K562 (cell line): ENCODE measurements around the gene EGR1. TPM values are rescaled to one million over a fixed set of nuclear protein-coding genes. Genes with fewer than 3 reads are reported as not detected.

Source experiments
- ATAC-seq: fragments of 200-7000 bp; cut with Tn5 transposase; 3 replicates; pipeline ENCODE4 v1.9.1; 2020; ENCODE audit warnings: moderate library complexity
- BruUV-seq: library from RNA; stranded (reverse); fragments of 400-500 nt; replicated peaks from 2 replicates; lab custom pipeline; 2021; lab: Mats Ljungman, UMichigan
- CTCF ChIA-PET: fragments of 300-600 bp; formaldehyde crosslinking; extraction: SDS; loops from one replicate; lab custom pipeline; 2021; ENCODE audit warnings: low intra/inter-chr PET ratio; lab: Yijun Ruan, JAX
- POLR2A ChIA-PET: fragments of 300-600, 350-650 bp; sonication (Branson Sonifier 250); formaldehyde crosslinking; extraction: SDS; loops from one replicate; lab custom pipeline; 2021; ENCODE audit warnings: antibody characterized with exemption, inconsistent platforms; lab: Yijun Ruan, JAX
- DNase-seq, 4 experiments: peaks; one replicate each; pipeline versions ENCODE4 v3.0.0 to v3.0.0-alpha.2; 2011 to 2018; ENCODE audit warnings: low spot score in 3 of 4, mixed read lengths in 3 of 4; ENCODE audit errors: extremely low read depth in 1 of 4
- FAIRE-seq: peaks from 2 replicates; lab custom pipeline; 2011; peaks lifted over from hg19 to GRCh38; lab: Jason Lieb, UNC
- H2AFZ ChIP-seq: 2 replicates; pipeline ENCODE4 v1.6.0; 2011; ENCODE audit warnings: low read depth, low read length, control low read depth, inconsistent platforms
- H3K27ac ChIP-seq: fragments of 200-600 bp; 3 replicates; pipeline ENCODE4 v1.8.0; 2011; ENCODE audit warnings: low read depth, mild to moderate bottlenecking, control low read depth, inconsistent platforms, low read length, moderate library complexity, mixed read lengths; ENCODE audit errors: extremely low read depth
- H3K27me3 ChIP-seq, 2 experiments: fragments of 300-600 bp in 1 of 2; 2 replicates in 1 of 2; 3 replicates in 1 of 2; pipeline versions ENCODE4 v1.6.0 to v1.8.0; 2011; ENCODE audit warnings: inconsistent platforms in 2 of 2, low read length in 2 of 2, mild to moderate bottlenecking in 1 of 2, mixed read lengths in 1 of 2, moderate library complexity in 1 of 2; ENCODE audit not compliant: control insufficient read depth in 2 of 2, insufficient read depth in 2 of 2
- H3K36me3 ChIP-seq: fragments of 300-600 bp; 3 replicates; pipeline ENCODE4 v1.8.0; 2011; ENCODE audit warnings: mild to moderate bottlenecking, low read length, inconsistent platforms; ENCODE audit not compliant: control insufficient read depth, insufficient read depth
- H3K4me1 ChIP-seq, 2 experiments: fragments of 200-600 bp in 1 of 2; replicated peaks in 1 of 2; 2 replicates in 1 of 2; 3 replicates in 1 of 2; pipeline versions ENCODE4 v1.5.1 to v1.8.0; 2011; ENCODE audit warnings: inconsistent platforms in 2 of 2, low read length in 2 of 2, mild to moderate bottlenecking in 1 of 2, mixed read lengths in 1 of 2, moderate library complexity in 1 of 2; ENCODE audit not compliant: control insufficient read depth in 2 of 2, insufficient read depth in 2 of 2
- H3K4me2 ChIP-seq: 2 replicates; pipeline ENCODE4 v1.6.1; 2011; ENCODE audit warnings: low read length, control low read depth, inconsistent platforms, mixed read lengths; ENCODE audit not compliant: insufficient read depth
- H3K4me3 ChIP-seq: fragments of 200-600 bp; sonication (generic), shearing (Covaris generic); 2 replicates; pipeline ENCODE4 v1.5.1; 2016; ENCODE audit warnings: control low read depth, inconsistent platforms
- H3K79me2 ChIP-seq: fragments of 200-600 bp; 3 replicates; pipeline ENCODE4 v1.8.0; 2011; ENCODE audit warnings: low read length, inconsistent platforms; ENCODE audit not compliant: control insufficient read depth, insufficient read depth
- H3K9ac ChIP-seq, 2 experiments: 2 replicates each; pipeline versions ENCODE4 v1.6.0 to v1.6.1; 2011; ENCODE audit warnings: low read depth in 2 of 2, low read length in 2 of 2, control low read depth in 1 of 2, inconsistent platforms in 1 of 2, mild to moderate bottlenecking in 1 of 2, mixed read lengths in 1 of 2; ENCODE audit not compliant: insufficient read depth in 1 of 2
- H3K9me1 ChIP-seq: one replicate; pipeline ENCODE4 v1.6.0; 2011; ENCODE audit warnings: inconsistent platforms, mild to moderate bottlenecking, low read length, moderate library complexity; ENCODE audit not compliant: control insufficient read depth, insufficient read depth
- H3K9me3 ChIP-seq: replicated peaks from 2 replicates; pipeline ENCODE4 v1.5.1; 2011; ENCODE audit warnings: low read depth, low read length, inconsistent platforms; ENCODE audit not compliant: control insufficient read depth, insufficient read depth
- H4K20me1 ChIP-seq: replicated peaks from 2 replicates; pipeline ENCODE4 v1.6.1; 2011; ENCODE audit warnings: low read length, inconsistent platforms, mixed read lengths; ENCODE audit not compliant: control insufficient read depth, insufficient read depth
- BMI1 ChIP-seq: fragments of 150-350 bp; IDR thresholded peaks from 2 replicates; pipeline ENCODE4 v1.6.1; 2014; ENCODE audit warnings: low read length
- CEBPB ChIP-seq: fragments of 450-650 bp; IDR thresholded peaks from 2 replicates; pipeline ENCODE4 v1.6.1; 2016; ENCODE audit warnings: missing genetic modification characterization, missing compliant biosample characterization
- CHD2 ChIP-seq: IDR thresholded peaks from 2 replicates; pipeline ENCODE4 v1.6.1; 2011; ENCODE audit warnings: low read depth, low read length
- FOXA1 ChIP-seq: fragments of 450-650 bp; IDR thresholded peaks from 2 replicates; pipeline ENCODE4 v1.6.1; 2016; ENCODE audit warnings: mild to moderate bottlenecking, borderline replicate concordance
- GABPB1 ChIP-seq: sonication (generic); formaldehyde crosslinking; IDR thresholded peaks from 2 replicates; pipeline ENCODE4 v1.8.0; 2022; ENCODE audit warnings: mild to moderate bottlenecking, missing genetic modification reagents
- HOXB6 ChIP-seq: fragments of 250-450 bp; sonication (Bioruptor Pico); IDR thresholded peaks from 2 replicates; pipeline ENCODE4 v1.5.1; 2022; ENCODE audit warnings: mild to moderate bottlenecking, borderline replicate concordance
- ILF3 ChIP-seq: fragments of 450-650 bp; IDR thresholded peaks from 2 replicates; pipeline ENCODE4 v1.6.1; 2018; ENCODE audit warnings: antibody characterized with exemption, mild to moderate bottlenecking, moderate library complexity, borderline replicate concordance
- OTX1 ChIP-seq: fragments of 450-650 bp; formaldehyde crosslinking; IDR thresholded peaks from 2 replicates; pipeline ENCODE4 v1.4.0; 2022; ENCODE audit warnings: mild to moderate bottlenecking
- POLR2A ChIP-seq: fragments of 450-650 bp; conservative IDR thresholded peaks from 2 replicates; pipeline ENCODE4 v1.6.1; 2016
- POLR3A ChIP-seq: IDR thresholded peaks from 2 replicates; pipeline ENCODE4 v1.6.1; 2011; ENCODE audit warnings: borderline replicate concordance, mild to moderate bottlenecking, moderate library complexity; ENCODE audit not compliant: insufficient read length, insufficient read depth; ENCODE audit errors: extremely low read depth
- PRMT5 ChIP-seq: sonication (generic); formaldehyde crosslinking; IDR thresholded peaks from 2 replicates; pipeline ENCODE4 v1.5.0; 2020; ENCODE audit warnings: missing genetic modification reagents
- STAT5B ChIP-seq: fragments of 250-450 bp; sonication (Bioruptor Pico); IDR thresholded peaks from 2 replicates; pipeline ENCODE4 v1.8.0; 2021; ENCODE audit warnings: mild to moderate bottlenecking, inconsistent platforms
- TFAM ChIP-seq: fragments of 250-450 bp; sonication (Bioruptor Pico); conservative IDR thresholded peaks from 2 replicates; pipeline ENCODE4 v1.5.0; 2021; ENCODE audit warnings: mild to moderate bottlenecking, moderate library complexity
- XRCC5 ChIP-seq: fragments of 200-400 bp; formaldehyde crosslinking; IDR thresholded peaks from 2 replicates; pipeline ENCODE4 v1.6.1; 2017; ENCODE audit warnings: low read depth, mild to moderate bottlenecking, low read length
- ZNF134 ChIP-seq: fragments of 250-450 bp; sonication (Bioruptor Pico); conservative IDR thresholded peaks from 2 replicates; pipeline ENCODE4 v1.4.0; 2020
- ZNF282 ChIP-seq: sonication (generic); formaldehyde crosslinking; IDR thresholded peaks from 2 replicates; pipeline ENCODE4 v1.8.1; 2023; ENCODE audit warnings: missing genetic modification reagents
- ZNF436 ChIP-seq: fragments of 250-450, 450-650 bp; sonication (Bioruptor Pico); formaldehyde crosslinking; IDR thresholded peaks from 2 replicates; pipeline ENCODE4 v1.7.0; 2020; ENCODE audit warnings: mild to moderate bottlenecking
- ZNF551 ChIP-seq: fragments of 250-450 bp; sonication (Bioruptor Pico); IDR thresholded peaks from 2 replicates; pipeline ENCODE4 v1.5.0; 2021; ENCODE audit warnings: mild to moderate bottlenecking, moderate library complexity
- ZNF668 ChIP-seq: fragments of 250-450 bp; sonication (Bioruptor Pico); IDR thresholded peaks from 2 replicates; pipeline ENCODE4 v1.8.0; 2022; ENCODE audit warnings: mild to moderate bottlenecking, inconsistent platforms
- WGBS: fragments of 100-300 bp; shearing (Covaris generic); methylation state at CpG from one replicate; pipeline ENCODE4 v1.1.6; 2016; ENCODE audit warnings: low coverage, mixed read lengths; ENCODE audit not compliant: insufficient coverage; ENCODE audit errors: missing lambda C conversion rate; 5-methylcytosine and 5-hydroxymethylcytosine counted together
- in situ Hi-C: fragments of 300-500 bp; cut with MboI; formaldehyde crosslinking; loops from 4 replicates; pipeline ENCODE4 v1.15.0; 2018; ENCODE audit warnings: inconsistent platforms, mixed read lengths
- intact Hi-C: fragments of 100-400 bp; cut with micrococcal nuclease; formaldehyde crosslinking; loops from 2 replicates; pipeline ENCODE4 v1.14.2; 2022
- polyA plus RNA-seq, 8 experiments: library from polyadenylated mRNA; depleted of rRNA in 4 of 8; stranded (reverse) in 5 of 8; unstranded in 3 of 8; fragments of >200 nt; fragmentation: Nextera tagmentation in 2 of 8; fragmentation: Illumina TruSeq in 1 of 8; extraction: Ambion mirVana in 2 of 8; extraction: Trizol in 1 of 8; gene quantifications; 2 replicates each; pipeline versions ENCODE4 v1.2.1 to v1.2.3, GENCODE V29; 2011 to 2014; ENCODE audit warnings: inconsistent platforms in 1 of 8, missing spikeins in 1 of 8
- total RNA-seq, 7 experiments: library from RNA; depleted of rRNA in 6 of 7; stranded (reverse); fragments of >200 nt in 6 of 7; fragmentation: Illumina TruSeq in 2 of 7; extraction: Trizol in 2 of 7; gene quantifications; 2 replicates each; pipeline versions ENCODE4 v1.2.1 to v1.2.3, GENCODE V29; 2011 to 2021; ENCODE audit warnings: low replicate concordance in 1 of 7
- TF ChIP-seq, protein P1 (sequence below), 2 experiments: IDR thresholded peaks; 2 replicates each; pipeline ENCODE4 v1.6.1; 2011; ENCODE audit warnings: borderline replicate concordance in 1 of 2, control low read depth in 1 of 2, low read depth in 1 of 2, low read length in 1 of 2, mild to moderate bottlenecking in 1 of 2, mixed read lengths in 1 of 2, moderate library complexity in 1 of 2; ENCODE audit not compliant: insufficient read depth in 1 of 2, insufficient read length in 1 of 2, poor library complexity in 1 of 2, severe bottlenecking in 1 of 2; ENCODE audit errors: extremely low read depth in 1 of 2
- TF ChIP-seq, protein P2 (sequence below): fragments of 450-650 bp; IDR thresholded peaks from 2 replicates; pipeline ENCODE4 v1.6.1; 2016; ENCODE audit warnings: antibody characterized with exemption

EGR1 gene
- total and polyA plus RNA-seq, 9 of the 15 experiments (the other 6 are each of a cell fraction or from before 2014, with no cell fraction given): 1.3 to 132 (median 21.5) TPM

- DNase-seq (peak in 1 of 4 experiments; percentile 44), FAIRE-seq (no peak), ATAC-seq (peak; percentile 24)
- H3K79me2 ChIP-seq: peaks cover 33% of the 10 kb centered on the region
- H3K9me1 ChIP-seq: peaks cover 22% of the 10 kb centered on the region
- no peak overlapping the region for H2AFZ ChIP-seq
- no peaks in the 10 kb centered on the region for H3K27me3 ChIP-seq
- intact Hi-C loops (no loop called here), in situ Hi-C loops (no loop called here)
- WGBS: 28% methylated on average over 8 of the region's 8 CpGs
- no peak overlapping the region for H3K27ac ChIP-seq
- H3K36me3 ChIP-seq: peaks cover 30% of the 10 kb centered on the region
- H3K4me1 ChIP-seq: peaks cover 19 to 29% of the 10 kb centered on the region in 2 experiments; a peak in 4 of 5 replicates
- H3K4me3 ChIP-seq: no peak overlapping the region
- CTCF ChIA-PET: no interaction called here
- BruUV-seq: no TSS peak
- H3K9me3 ChIP-seq: no peaks in the 10 kb centered on the region
- peaks cover 29% of the 10 kb centered on the region for H4K20me1 ChIP-seq
- H3K9ac ChIP-seq: no peak overlapping the region
- POLR2A ChIA-PET: interaction anchor here (0.6 to 2.1 kb wide), 9 partner anchors 8 to 106 kb away, joined by 3 to 10 read pairs (median 4); partner anchors contain the start of gene ETF1
- no peak overlapping the region for H3K4me2 ChIP-seq
- TF ChIP-seq, protein P1, sequence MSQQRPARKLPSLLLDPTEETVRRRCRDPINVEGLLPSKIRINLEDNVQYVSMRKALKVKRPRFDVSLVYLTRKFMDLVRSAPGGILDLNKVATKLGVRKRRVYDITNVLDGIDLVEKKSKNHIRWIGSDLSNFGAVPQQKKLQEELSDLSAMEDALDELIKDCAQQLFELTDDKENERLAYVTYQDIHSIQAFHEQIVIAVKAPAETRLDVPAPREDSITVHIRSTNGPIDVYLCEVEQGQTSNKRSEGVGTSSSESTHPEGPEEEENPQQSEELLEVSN (IDR thresholded peaks at IDR 0.05; ENCODE audit: borderline replicate concordance in 1 of 2, extremely low read depth in 1 of 2, insufficient read depth in 1 of 2, insufficient read length in 1 of 2, low read depth in 1 of 2, low read length in 1 of 2, poor library complexity in 1 of 2, severe bottlenecking in 1 of 2): peak in 1 of 2 experiments; percentile 59
- TF ChIP-seq OTX1 (CRISPR knock-in tag): peak; percentile 86; the same call in 1 of the 2 replicates
- TF ChIP-seq XRCC5: no peak
- TF ChIP-seq, protein P2, sequence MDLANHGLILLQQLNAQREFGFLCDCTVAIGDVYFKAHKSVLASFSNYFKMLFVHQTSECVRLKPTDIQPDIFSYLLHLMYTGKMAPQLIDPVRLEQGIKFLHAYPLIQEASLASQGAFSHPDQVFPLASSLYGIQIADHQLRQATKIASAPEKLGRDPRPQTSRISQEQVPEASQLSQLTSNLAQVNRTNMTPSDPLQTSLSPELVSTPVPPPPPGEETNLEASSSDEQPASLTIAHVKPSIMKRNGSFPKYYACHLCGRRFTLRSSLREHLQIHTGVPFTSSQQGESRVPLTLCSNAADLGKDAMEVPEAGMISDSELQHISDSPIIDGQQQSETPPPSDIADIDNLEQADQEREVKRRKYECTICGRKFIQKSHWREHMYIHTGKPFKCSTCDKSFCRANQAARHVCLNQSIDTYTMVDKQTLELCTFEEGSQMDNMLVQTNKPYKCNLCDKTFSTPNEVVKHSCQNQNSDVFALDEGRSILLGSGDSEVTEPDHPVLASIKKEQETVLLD: peak; percentile 19; the same call in 1 of the 2 replicates
- no peak for TF ChIP-seq STAT5B (CRISPR knock-in tag)
- no peak for TF ChIP-seq TFAM (CRISPR knock-in tag)
- TF ChIP-seq ZNF551 (CRISPR knock-in tag): peak; percentile 85
- TF ChIP-seq ZNF436 (CRISPR knock-in tag): no peak
- peak; percentile 98 for TF ChIP-seq ILF3
- TF ChIP-seq POLR3A: no peak
- TF ChIP-seq GABPB1 (CRISPR knock-in tag): no peak
- TF ChIP-seq PRMT5: no peak
- 0 out of 2 replicates have a peak, but pooled peaks have one; percentile 2 for TF ChIP-seq ZNF282 (CRISPR knock-in tag)
- no peak for TF ChIP-seq ZNF668 (CRISPR knock-in tag)
- no peak; the same call in 1 of the 2 replicates for TF ChIP-seq HOXB6 (CRISPR knock-in tag)
- no peak for TF ChIP-seq FOXA1
- TF ChIP-seq BMI1: no peak
- 0 out of 2 replicates have a peak, but pooled peaks have one; percentile 67 for TF ChIP-seq CHD2
- no peak for TF ChIP-seq CEBPB (tag)
- TF ChIP-seq POLR2A: peak; percentile 99
- TF ChIP-seq ZNF134 (CRISPR knock-in tag): no peak
Observed at GRCh38 chr5:138469540-138470321, 4.5 kb downstream of the EGR1 start.
